ENCODE data around the gene BCAR1.
"Not testable (repeated sequence)": the region's sequence is repeated elsewhere in the genome, so short reads cannot be mapped to it uniquely, and the experiment has no call there.

GRCh38 chr16:75223129-75223528 is 28.3 kb downstream of the BCAR1 start:
- not testable (repeated sequence) for TF ChIP-seq POLR2A, CTCF (IDR thresholded peaks at IDR 0.05)
